Trophoblast cell (in vitro differentiated cells and primary cell): ENCODE data around the gene ZNF93.
"Not testable (repeated sequence)": the region's sequence is repeated elsewhere in the genome, so short reads cannot be mapped to it uniquely, and the experiment has no call there.

Experiments used
- DNase-seq, 2 donors: peaks; one replicate each; pipeline ENCODE4 v3.0.0-alpha.2; 2016
- H2AFZ ChIP-seq: 2 replicates; pipeline ENCODE4 v1.6.1; 2013; ENCODE audit warnings: low read length, moderate library complexity, mild to moderate bottlenecking; ENCODE audit not compliant: insufficient read depth, poor library complexity
- H2AK5ac ChIP-seq: 2 replicates; pipeline ENCODE4 v1.6.1; 2013; ENCODE audit warnings: mild to moderate bottlenecking, low read length
- H2BK120ac ChIP-seq: 2 replicates; pipeline ENCODE4 v1.6.1; 2013; ENCODE audit warnings: low read length, mild to moderate bottlenecking, moderate library complexity; ENCODE audit not compliant: insufficient read depth, poor library complexity
- H2BK12ac ChIP-seq: 2 replicates; pipeline ENCODE4 v1.6.1; 2013; ENCODE audit warnings: mild to moderate bottlenecking, low read length, moderate library complexity
- H2BK5ac ChIP-seq: 2 replicates; pipeline ENCODE4 v1.6.1; 2013; ENCODE audit warnings: low read length, low read depth, moderate library complexity, mild to moderate bottlenecking; ENCODE audit not compliant: poor library complexity
- H3K14ac ChIP-seq: 2 replicates; pipeline ENCODE4 v1.6.1; 2013; ENCODE audit warnings: mild to moderate bottlenecking, low read length
- H3K18ac ChIP-seq: 2 replicates; pipeline ENCODE4 v1.6.1; 2013; ENCODE audit warnings: mild to moderate bottlenecking, low read length
- H3K23ac ChIP-seq: 2 replicates; pipeline ENCODE4 v1.6.1; 2013; ENCODE audit warnings: low read length
- H3K27ac ChIP-seq: 2 replicates; pipeline ENCODE4 v1.5.1; 2013; ENCODE audit warnings: low read depth, mild to moderate bottlenecking, inconsistent platforms, low read length, moderate library complexity
- H3K27me3 ChIP-seq: 2 replicates; pipeline ENCODE4 v1.6.1; 2013; ENCODE audit warnings: inconsistent platforms, mild to moderate bottlenecking, low read length, moderate library complexity; ENCODE audit not compliant: insufficient read depth
- H3K36me3 ChIP-seq, 2 experiments: 1 replicate in 1 of 2; 2 replicates in 1 of 2; pipeline ENCODE4 v1.6.1; 2013; ENCODE audit warnings: low read length in 2 of 2, mild to moderate bottlenecking in 2 of 2, moderate library complexity in 1 of 2; ENCODE audit not compliant: insufficient read depth in 2 of 2, control insufficient read depth in 1 of 2
- H3K4ac ChIP-seq: 2 replicates; pipeline ENCODE4 v1.6.1; 2013; ENCODE audit warnings: low read depth, mild to moderate bottlenecking, low read length, moderate library complexity
- H3K4me1 ChIP-seq, 2 experiments: 1 replicate in 1 of 2; 2 replicates in 1 of 2; pipeline ENCODE4 v1.6.1; 2013; ENCODE audit warnings: low read length in 2 of 2, mild to moderate bottlenecking in 2 of 2, moderate library complexity in 1 of 2; ENCODE audit not compliant: insufficient read depth in 2 of 2, control insufficient read depth in 1 of 2
- H3K4me2 ChIP-seq: 2 replicates; pipeline ENCODE4 v1.6.1; 2013; ENCODE audit warnings: inconsistent platforms, mild to moderate bottlenecking, low read length, moderate library complexity
- H3K4me3 ChIP-seq: 2 replicates; pipeline ENCODE4 v1.5.1; 2013; ENCODE audit warnings: mild to moderate bottlenecking, low read depth, low read length, inconsistent platforms
- H3K79me1 ChIP-seq: one replicate; pipeline ENCODE4 v1.6.1; 2013; ENCODE audit warnings: low read length
- H3K79me2 ChIP-seq: 2 replicates; pipeline ENCODE4 v1.6.1; 2013; ENCODE audit warnings: low read length, mild to moderate bottlenecking; ENCODE audit not compliant: control insufficient read depth, insufficient read depth, poor library complexity
- H3K9ac ChIP-seq: 2 replicates; pipeline ENCODE4 v1.6.1; 2013; ENCODE audit warnings: mild to moderate bottlenecking, low read length
- H3K9me3 ChIP-seq: 2 replicates; pipeline ENCODE4 v1.6.1; 2013; ENCODE audit warnings: low read depth, mild to moderate bottlenecking, control low read depth, inconsistent platforms, low read length; ENCODE audit not compliant: insufficient read depth
- H4K12ac ChIP-seq: 2 replicates; pipeline ENCODE4 v1.6.1; 2013; ENCODE audit warnings: low read depth, mild to moderate bottlenecking, low read length, moderate library complexity
- H4K8ac ChIP-seq: 2 replicates; pipeline ENCODE4 v1.6.1; 2013; ENCODE audit warnings: low read depth, mild to moderate bottlenecking, low read length, moderate library complexity
- H4K91ac ChIP-seq: one replicate; pipeline ENCODE4 v1.6.1; 2013; ENCODE audit warnings: low read depth, mild to moderate bottlenecking, low read length, moderate library complexity
- WGBS: extraction: QIAGEN DNeasy Blood & Tissue Kit; methylation state at CpG from one replicate; pipeline ENCODE4 v1.1.7; 2013; ENCODE audit warnings: missing lambda C conversion rate; ENCODE audit not compliant: insufficient read length, insufficient coverage; ENCODE audit errors: extremely low coverage; 5-methylcytosine and 5-hydroxymethylcytosine counted together

ZNF93 gene

GRCh38 chr19:19900139-19900728 lies 512 bp upstream of the ZNF93 start:
- Histone ChIP-seq H3K23ac (no peak overlapping the region), H3K79me2 (peaks cover 29% of the 10 kb centered on the region), H4K12ac (no peak overlapping the region), H2AFZ (no peak overlapping the region), H3K9ac (no peak overlapping the region), H2AK5ac (no peak overlapping the region), H3K14ac (no peak overlapping the region), H4K91ac (no peak overlapping the region), H3K4me3 (no peak overlapping the region), H3K9me3 (peaks cover 2% of the 10 kb centered on the region), H3K4me2 (peak overlapping the region; percentile 52), H3K4ac (no peak overlapping the region), H2BK5ac (no peak overlapping the region), H2BK120ac (no peak overlapping the region), H3K27me3 (no peaks in the 10 kb centered on the region), H3K36me3 (peaks cover 4% of the 10 kb centered on the region in 2 experiments), H3K4me1 (peaks cover 11 to 12% of the 10 kb centered on the region in 2 experiments), H3K27ac (peak overlapping the region; percentile 68), H2BK12ac (no peak overlapping the region), H4K8ac (no peak overlapping the region), H3K79me1 (peaks cover 10% of the 10 kb centered on the region), H3K18ac (no peak overlapping the region)
- peak in 1 of 2 donors; percentile 28 for DNase-seq
- WGBS, result no CpG with 5 or more reads among the region's 9 CpGs

GRCh38 chr19:19907551-19907950 lies 6.8 kb downstream of the ZNF93 start:
- Histone ChIP-seq H3K4ac (peak overlapping the region; percentile 86), H3K79me2 (peaks cover 26% of the 10 kb centered on the region), H3K4me1 (peaks cover 4 to 13% of the 10 kb centered on the region in 2 experiments)
- not testable (repeated sequence) for H3K36me3 ChIP-seq, H2BK120ac ChIP-seq, H4K12ac ChIP-seq, H3K27ac ChIP-seq, H3K23ac ChIP-seq, H3K27me3 ChIP-seq, H3K9ac ChIP-seq, H3K9me3 ChIP-seq, H3K4me3 ChIP-seq, H2BK12ac ChIP-seq, H2AFZ ChIP-seq, DNase-seq, H3K4me2 ChIP-seq, H4K8ac ChIP-seq, H2BK5ac ChIP-seq, H3K18ac ChIP-seq, H3K14ac ChIP-seq, H4K91ac ChIP-seq, H3K79me1 ChIP-seq, H2AK5ac ChIP-seq
- no CpG with 5 or more reads among the region's 3 CpGs for WGBS

- Histone ChIP-seq H3K9ac (no peak overlapping the region), H3K18ac (no peak overlapping the region), H2BK12ac (no peak overlapping the region), H3K27ac (no peak overlapping the region), H3K27me3 (no peaks in the 10 kb centered on the region), H3K4me2 (no peak overlapping the region), H4K8ac (no peak overlapping the region), H3K23ac (no peak overlapping the region), H3K79me1 (no peaks in the 10 kb centered on the region), H3K4me3 (no peak overlapping the region), H2AFZ (no peak overlapping the region), H3K9me3 (no peaks in the 10 kb centered on the region), H3K36me3 (peaks cover 3 to 5% of the 10 kb centered on the region in 2 experiments), H2BK5ac (no peak overlapping the region), H4K12ac (no peak overlapping the region), H2AK5ac (no peak overlapping the region), H3K4ac (peak overlapping the region; percentile 98), H4K91ac (no peak overlapping the region), H2BK120ac (no peak overlapping the region), H3K14ac (no peak overlapping the region), H3K79me2 (peaks cover 15% of the 10 kb centered on the region), H3K4me1 (peaks cover 0 to 9% of the 10 kb centered on the region in 2 experiments)
- WGBS, result no CpG with 5 or more reads among the region's 2 CpGs
- DNase-seq, result no peak
Observed at GRCh38 chr19:19909654-19910053, 8.9 kb downstream of the ZNF93 start.

GRCh38 chr19:19911150-19911549 lies 10.4 kb downstream of the ZNF93 start:
- H3K4me3 ChIP-seq, result no peak overlapping the region
- H3K9ac ChIP-seq, result no peak overlapping the region
- H2BK5ac ChIP-seq, result no peak overlapping the region
- DNase-seq, result no peak
- no peak overlapping the region for H2BK120ac ChIP-seq
- no peak overlapping the region for H3K27ac ChIP-seq
- H3K18ac ChIP-seq, result no peak overlapping the region
- H3K4me2 ChIP-seq, result no peak overlapping the region
- H4K91ac ChIP-seq, result no peak overlapping the region
- peaks cover 9% of the 10 kb centered on the region for H3K79me2 ChIP-seq
- no peak overlapping the region for H3K14ac ChIP-seq
- H3K36me3 ChIP-seq, result peaks cover 8 to 10% of the 10 kb centered on the region in 2 experiments
- H3K27me3 ChIP-seq, result no peaks in the 10 kb centered on the region
- no peaks in the 10 kb centered on the region for H3K79me1 ChIP-seq
- H3K4me1 ChIP-seq, result peaks cover 0 to 5% of the 10 kb centered on the region in 2 experiments
- H3K9me3 ChIP-seq, result no peaks in the 10 kb centered on the region
- H2AFZ ChIP-seq, result no peak overlapping the region
- no peak overlapping the region for H2AK5ac ChIP-seq
- H4K8ac ChIP-seq, result no peak overlapping the region
- H3K23ac ChIP-seq, result no peak overlapping the region
- WGBS, result no CpG with 5 or more reads among the region's 1 CpG
- H4K12ac ChIP-seq, result no peak overlapping the region
- no peak overlapping the region for H3K4ac ChIP-seq
- no peak overlapping the region for H2BK12ac ChIP-seq
